Lung (tissue), 12 donors: ENCODE results near the gene CRYBA4. TPM values are rescaled to one million over a fixed set of nuclear protein-coding genes. Genes with fewer than 3 reads are reported as not detected.

Experiments used
- ATAC-seq: fragments of 200-7000 bp; cut with Tn5 transposase; one replicate; pipeline ENCODE4 v1.9.1; 2020; ENCODE audit warnings: moderate number of reproducible peaks; ENCODE audit not compliant: insufficient read depth, low FRiP score
- DNase-seq, 3 donors: peaks; one replicate each; pipeline ENCODE4 v3.0.0-alpha.2; 2013 to 2017
- H3K27ac ChIP-seq, 2 donors: one replicate each; pipeline ENCODE4 v1.5.1; 2013; ENCODE audit warnings: mild to moderate bottlenecking in 2 of 2, moderate library complexity in 2 of 2, control low read depth in 1 of 2, inconsistent platforms in 1 of 2, low read depth in 1 of 2, low read length in 1 of 2
- H3K27me3 ChIP-seq, 3 donors: one replicate each; pipeline ENCODE4 v1.5.1; 2013; ENCODE audit warnings: low read length in 2 of 3; ENCODE audit not compliant: control insufficient read depth in 3 of 3, insufficient read depth in 3 of 3
- H3K36me3 ChIP-seq, 4 donors: one replicate each; pipeline ENCODE4 v1.5.1; 2013; ENCODE audit warnings: low read length in 4 of 4, mild to moderate bottlenecking in 1 of 4, moderate library complexity in 1 of 4; ENCODE audit not compliant: control insufficient read depth in 4 of 4, insufficient read depth in 4 of 4
- H3K4me1 ChIP-seq, 5 donors: one replicate each; pipeline ENCODE4 v1.5.1; 2013; ENCODE audit warnings: low read length in 5 of 5, mild to moderate bottlenecking in 2 of 5, moderate library complexity in 1 of 5; ENCODE audit not compliant: control insufficient read depth in 5 of 5, insufficient read depth in 5 of 5
- H3K4me3 ChIP-seq: one replicate; pipeline ENCODE4 v1.5.1; 2013; ENCODE audit warnings: mild to moderate bottlenecking, control low read depth, moderate library complexity
- H3K9ac ChIP-seq, 2 donors: one replicate each; pipeline ENCODE4 v1.5.1; 2013; ENCODE audit warnings: low read length in 2 of 2, control low read depth in 1 of 2; ENCODE audit not compliant: insufficient read depth in 1 of 2
- H3K9me3 ChIP-seq, 4 donors: one replicate each; pipeline ENCODE4 v1.5.1; 2013; ENCODE audit warnings: low read length in 3 of 4, mild to moderate bottlenecking in 1 of 4, moderate library complexity in 1 of 4; ENCODE audit not compliant: control insufficient read depth in 4 of 4, insufficient read depth in 3 of 4
- WGBS, 2 donors: extraction: QIAGEN DNeasy Blood & Tissue Kit; methylation state at CpG; one replicate each; pipeline ENCODE4 v1.1.7; 2013; 5-methylcytosine and 5-hydroxymethylcytosine counted together
- polyA plus RNA-seq, 2 donors: library from polyadenylated mRNA; stranded (reverse); fragments of 200-250 nt; gene quantifications; one replicate each; pipeline ENCODE4 v1.2.1, GENCODE V29; 2013
- total RNA-seq, 2 donors: library from RNA; depleted of rRNA in 1 of 2; stranded (reverse); fragments of >200 nt in 1 of 2; gene quantifications; one replicate each; pipeline ENCODE4 v1.2.1, GENCODE V29; 2014 to 2021
- TF ChIP-seq, protein P1 (sequence below): IDR thresholded peaks from 2 replicates; pipeline ENCODE4 v1.5.1; 2012; ENCODE audit warnings: mild to moderate bottlenecking; ENCODE audit errors: control extremely low read depth, extremely low read depth
- donor health status: control.
- donor health status: control.
- donor health status: Bipolar disorder and iron deficiency.
- donor health status: healthy.
- donor health status: DM: yes; HTN: yes; CAD: no.

Gene CRYBA4
- total and polyA plus RNA-seq, 4 donors = 0.06 to 0.22 TPM; not detected in 2

DNA sequence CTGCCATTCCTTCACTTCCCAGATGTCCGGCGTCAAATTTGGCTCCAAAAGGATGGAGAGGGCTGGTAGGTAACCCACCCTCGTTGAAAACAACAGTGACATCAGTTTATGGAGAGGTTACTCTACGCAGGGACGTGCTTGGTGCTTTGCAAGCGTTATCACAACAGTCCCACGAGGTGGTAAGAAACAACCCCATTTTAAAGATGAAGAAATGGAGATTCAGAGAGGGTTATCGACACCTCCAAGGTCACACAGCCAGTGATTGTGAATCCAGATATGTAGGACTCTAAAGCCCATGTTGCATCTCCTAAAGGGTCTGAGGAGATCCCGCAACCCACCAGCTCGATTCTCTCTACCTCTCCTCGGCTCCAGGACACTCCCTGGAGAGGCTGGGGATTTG is 36.4 kb downstream of the CRYBA4 start:
- DNase-seq (no peak), ATAC-seq (no peak)
- H3K4me1 ChIP-seq = peaks cover 0 to 13% (median 0%) of the 10 kb centered on the region in 5 donors
- H3K27ac ChIP-seq = no peak overlapping the region
- peaks cover 0 to 63% (median 51%) of the 10 kb centered on the region in 3 donors for H3K27me3 ChIP-seq
- TF ChIP-seq, protein P1, sequence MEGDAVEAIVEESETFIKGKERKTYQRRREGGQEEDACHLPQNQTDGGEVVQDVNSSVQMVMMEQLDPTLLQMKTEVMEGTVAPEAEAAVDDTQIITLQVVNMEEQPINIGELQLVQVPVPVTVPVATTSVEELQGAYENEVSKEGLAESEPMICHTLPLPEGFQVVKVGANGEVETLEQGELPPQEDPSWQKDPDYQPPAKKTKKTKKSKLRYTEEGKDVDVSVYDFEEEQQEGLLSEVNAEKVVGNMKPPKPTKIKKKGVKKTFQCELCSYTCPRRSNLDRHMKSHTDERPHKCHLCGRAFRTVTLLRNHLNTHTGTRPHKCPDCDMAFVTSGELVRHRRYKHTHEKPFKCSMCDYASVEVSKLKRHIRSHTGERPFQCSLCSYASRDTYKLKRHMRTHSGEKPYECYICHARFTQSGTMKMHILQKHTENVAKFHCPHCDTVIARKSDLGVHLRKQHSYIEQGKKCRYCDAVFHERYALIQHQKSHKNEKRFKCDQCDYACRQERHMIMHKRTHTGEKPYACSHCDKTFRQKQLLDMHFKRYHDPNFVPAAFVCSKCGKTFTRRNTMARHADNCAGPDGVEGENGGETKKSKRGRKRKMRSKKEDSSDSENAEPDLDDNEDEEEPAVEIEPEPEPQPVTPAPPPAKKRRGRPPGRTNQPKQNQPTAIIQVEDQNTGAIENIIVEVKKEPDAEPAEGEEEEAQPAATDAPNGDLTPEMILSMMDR = no peak
- 5 to 6% methylated on average over 11 of the region's 11 CpGs for WGBS, 2 donors
- H3K9me3 ChIP-seq = no peaks in the 10 kb centered on the region
- no peak overlapping the region for H3K4me3 ChIP-seq
- H3K9ac ChIP-seq = no peak overlapping the region
- no peaks in the 10 kb centered on the region for H3K36me3 ChIP-seq

DNA sequence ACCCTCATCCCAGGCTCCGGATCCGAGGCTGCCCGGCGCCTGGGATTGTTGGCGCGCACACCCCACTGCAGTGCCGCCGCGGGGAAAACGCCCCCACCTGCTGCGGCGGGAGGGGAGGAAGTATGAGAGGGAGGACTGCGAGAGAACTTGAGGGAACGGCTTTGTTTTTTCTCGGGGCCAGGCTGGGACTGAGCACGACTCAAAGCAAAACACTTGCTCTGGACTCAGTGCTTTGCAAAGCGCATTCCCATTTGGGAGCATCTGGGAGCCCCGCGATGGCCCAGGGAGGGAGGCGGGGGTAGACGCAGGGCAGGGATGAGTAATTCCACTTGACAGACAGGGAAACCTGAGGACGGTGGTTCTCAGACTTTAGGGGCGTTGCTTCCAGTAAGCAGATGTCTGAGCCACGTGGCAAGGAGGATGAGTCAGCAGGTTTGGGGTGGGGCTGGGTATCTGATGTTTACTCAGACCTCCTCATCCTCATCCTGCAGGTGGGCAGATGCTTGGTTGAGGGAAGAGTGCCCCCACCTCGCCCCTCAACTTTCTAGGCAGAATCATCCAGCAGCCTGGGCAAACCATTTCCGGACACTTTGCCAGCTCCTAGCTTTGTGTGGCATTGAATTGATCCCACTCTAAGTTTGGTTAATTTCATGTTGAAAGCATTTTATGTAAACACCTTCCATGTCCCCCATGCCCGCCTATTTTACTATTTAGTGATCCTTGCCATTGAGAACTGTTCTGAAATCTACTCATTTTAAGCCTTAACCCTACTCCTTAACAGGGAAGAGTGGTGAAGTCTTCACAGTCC is 37.1 kb downstream of the CRYBA4 start:
- Histone ChIP-seq H3K9ac (no peak overlapping the region), H3K27me3 (peaks cover 0 to 56% (median 49%) of the 10 kb centered on the region in 3 donors), H3K4me1 (peaks cover 0 to 13% (median 0%) of the 10 kb centered on the region in 5 donors), H3K36me3 (no peaks in the 10 kb centered on the region), H3K4me3 (no peak overlapping the region), H3K9me3 (no peaks in the 10 kb centered on the region), H3K27ac (no peak overlapping the region)
- TF ChIP-seq, protein P1 = no peak
- 3% methylated on average over 27 of the region's 27 CpGs for WGBS, 2 donors
- ATAC-seq (peak; percentile 65), DNase-seq (peak in 1 of 3 donors; percentile 27)

DNA sequence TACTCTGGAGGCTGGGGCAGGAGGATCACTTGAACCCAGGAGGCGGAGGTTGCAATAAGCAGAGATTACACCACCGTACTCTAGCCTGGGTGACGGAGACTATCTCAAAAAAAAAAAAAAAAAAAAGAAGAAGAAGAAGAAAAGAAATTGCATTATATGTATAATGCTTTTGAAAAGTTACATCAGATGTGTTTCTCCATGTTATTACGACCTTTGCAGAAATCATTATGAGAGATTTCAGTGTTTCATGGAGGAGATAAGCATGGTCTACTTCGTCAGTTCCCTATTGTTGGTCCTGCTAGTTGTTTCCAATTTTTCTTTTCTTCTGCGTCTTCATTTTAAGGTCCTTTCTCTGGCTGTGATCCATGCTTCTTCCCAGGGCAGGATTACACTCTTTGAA is 38.6 kb downstream of the CRYBA4 start:
- H3K36me3 ChIP-seq = no peaks in the 10 kb centered on the region
- 40 to 74% methylated on average over 6 of the region's 6 CpGs for WGBS, 2 donors
- no peak overlapping the region for H3K4me3 ChIP-seq
- peaks cover 0 to 51% (median 45%) of the 10 kb centered on the region in 3 donors for H3K27me3 ChIP-seq
- TF ChIP-seq, protein P1 = no peak
- H3K27ac ChIP-seq = no peak overlapping the region
- H3K9ac ChIP-seq = no peak overlapping the region
- DNase-seq (no peak), ATAC-seq (no peak)
- peaks cover 0 to 13% (median 0%) of the 10 kb centered on the region in 5 donors for H3K4me1 ChIP-seq
- H3K9me3 ChIP-seq = no peaks in the 10 kb centered on the region
